ENCODE results near the gene TSPAN14. TPM values are rescaled to one million over a fixed set of nuclear protein-coding genes. Genes with fewer than 3 reads are reported as not detected.

TSPAN14 gene
- total RNA-seq, 2 donors from 2014 or later = 121 to 123 TPM

DNA sequence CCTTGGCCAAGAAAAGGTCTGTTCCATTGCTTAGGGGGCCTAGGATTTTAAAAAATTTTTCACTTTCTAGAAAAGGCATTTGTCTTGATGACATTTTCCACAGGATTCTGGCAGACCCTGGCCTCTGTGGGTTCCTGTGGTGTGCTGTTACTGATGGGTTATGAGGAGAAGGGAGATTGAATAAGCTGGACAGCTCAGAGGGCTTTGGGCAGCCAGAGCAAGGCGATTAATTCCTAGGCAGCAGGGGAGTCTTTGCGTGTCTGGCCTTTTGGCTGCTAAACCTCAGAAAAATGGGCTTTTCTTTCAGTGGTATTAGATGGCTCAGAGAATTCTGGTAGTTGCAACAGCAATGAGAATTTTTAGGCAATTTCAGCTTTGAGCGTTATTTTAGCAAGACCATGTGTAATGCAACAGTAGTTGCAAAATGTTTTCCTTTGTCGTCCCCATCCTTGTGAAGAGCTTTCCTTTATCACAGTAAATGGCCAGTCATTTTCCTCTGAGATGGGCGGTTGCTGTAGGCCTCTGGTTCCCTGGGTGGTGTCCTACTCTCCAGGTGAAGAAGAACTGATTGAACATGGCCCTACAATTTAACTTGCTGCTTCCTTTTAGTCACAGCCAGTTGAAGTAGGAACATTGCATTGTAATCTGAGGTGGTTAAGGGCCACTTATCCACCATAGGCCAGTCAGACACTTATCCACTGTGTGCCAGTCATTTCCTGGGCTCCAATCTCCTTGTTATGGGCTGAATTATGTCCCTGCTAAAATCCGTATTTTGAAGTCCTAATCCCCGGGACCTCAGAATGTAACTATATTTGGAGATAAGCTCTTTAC, 126.7 kb downstream of the TSPAN14 start:
- Histone ChIP-seq H3K27ac (ENCODE audit: low read depth, low read length) (no peak overlapping the region), H3K9me3 (ENCODE audit: control insufficient read depth, low read length) (no peaks in the 10 kb centered on the region), H3K27me3 (ENCODE audit: control insufficient read depth, insufficient read depth, low read length, poor library complexity, severe bottlenecking) (no peaks in the 10 kb centered on the region), H3K4me3 (ENCODE audit: low read length) (no peak overlapping the region), H3K36me3 (ENCODE audit: control insufficient read depth, insufficient read depth, low read length) (no peaks in the 10 kb centered on the region), H3K4me1 (ENCODE audit: control insufficient read depth, insufficient read depth, low read length) (no peaks in the 10 kb centered on the region), H3K9ac (ENCODE audit: extremely low read depth, low read length, poor library complexity, severe bottlenecking) (no peak overlapping the region)
- no peak overlapping the region for H3K4me3 Mint-ChIP-seq
- no peak overlapping the region for H3K27ac Mint-ChIP-seq
- TF ChIP-seq, protein P1, sequence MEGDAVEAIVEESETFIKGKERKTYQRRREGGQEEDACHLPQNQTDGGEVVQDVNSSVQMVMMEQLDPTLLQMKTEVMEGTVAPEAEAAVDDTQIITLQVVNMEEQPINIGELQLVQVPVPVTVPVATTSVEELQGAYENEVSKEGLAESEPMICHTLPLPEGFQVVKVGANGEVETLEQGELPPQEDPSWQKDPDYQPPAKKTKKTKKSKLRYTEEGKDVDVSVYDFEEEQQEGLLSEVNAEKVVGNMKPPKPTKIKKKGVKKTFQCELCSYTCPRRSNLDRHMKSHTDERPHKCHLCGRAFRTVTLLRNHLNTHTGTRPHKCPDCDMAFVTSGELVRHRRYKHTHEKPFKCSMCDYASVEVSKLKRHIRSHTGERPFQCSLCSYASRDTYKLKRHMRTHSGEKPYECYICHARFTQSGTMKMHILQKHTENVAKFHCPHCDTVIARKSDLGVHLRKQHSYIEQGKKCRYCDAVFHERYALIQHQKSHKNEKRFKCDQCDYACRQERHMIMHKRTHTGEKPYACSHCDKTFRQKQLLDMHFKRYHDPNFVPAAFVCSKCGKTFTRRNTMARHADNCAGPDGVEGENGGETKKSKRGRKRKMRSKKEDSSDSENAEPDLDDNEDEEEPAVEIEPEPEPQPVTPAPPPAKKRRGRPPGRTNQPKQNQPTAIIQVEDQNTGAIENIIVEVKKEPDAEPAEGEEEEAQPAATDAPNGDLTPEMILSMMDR (conservative IDR thresholded peaks at IDR 0.05) = no peak
- DNase-seq = no peak
- H3K27me3 Mint-ChIP-seq (ENCODE audit: insufficient read depth) = no peaks in the 10 kb centered on the region
- WGBS, 2 experiments (ENCODE audit: insufficient coverage in 1 of 2, insufficient read length in 1 of 2) = 92 to 95% methylated on average over 6 to 7 of the region's 7 CpGs
- H3K4me1 Mint-ChIP-seq = no peaks in the 10 kb centered on the region
- H3K9me3 Mint-ChIP-seq = peaks cover 3% of the 10 kb centered on the region
- no peaks in the 10 kb centered on the region for H3K36me3 Mint-ChIP-seq (ENCODE audit: low read depth)

DNA sequence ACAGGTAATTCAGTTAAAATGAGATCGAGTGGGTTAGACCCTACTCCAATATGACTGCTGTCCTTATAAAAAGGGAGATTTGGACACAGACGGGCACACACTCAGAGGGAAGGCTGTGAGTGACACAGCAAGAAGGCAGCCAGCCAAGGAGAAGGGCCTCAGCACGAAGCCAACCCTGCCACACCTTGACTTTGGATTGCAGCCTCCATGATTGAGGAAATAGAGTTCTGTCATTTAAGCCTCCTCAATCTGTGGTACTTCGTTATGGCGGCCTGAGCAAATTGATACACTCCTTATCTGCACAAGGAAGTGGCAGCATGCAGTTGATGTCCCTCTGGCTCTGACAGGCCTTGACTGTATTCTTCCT, 127.3 kb downstream of the TSPAN14 start:
- H3K4me3 ChIP-seq (ENCODE audit: low read length) = no peak overlapping the region
- Mint-ChIP-seq H3K36me3 (ENCODE audit: low read depth) (no peaks in the 10 kb centered on the region), H3K27ac (no peak overlapping the region), H3K4me3 (no peak overlapping the region), H3K9me3 (peaks cover 5% of the 10 kb centered on the region), H3K27me3 (ENCODE audit: insufficient read depth) (no peaks in the 10 kb centered on the region), H3K4me1 (no peaks in the 10 kb centered on the region)
- no peak overlapping the region for H3K27ac ChIP-seq (ENCODE audit: low read depth, low read length)
- TF ChIP-seq, protein P1 (conservative IDR thresholded peaks at IDR 0.05) = no peak
- DNase-seq = no peak
- H3K9ac ChIP-seq (ENCODE audit: extremely low read depth, low read length, poor library complexity, severe bottlenecking) = no peak overlapping the region
- H3K27me3 ChIP-seq (ENCODE audit: control insufficient read depth, insufficient read depth, low read length, poor library complexity, severe bottlenecking) = no peaks in the 10 kb centered on the region
- no peaks in the 10 kb centered on the region for H3K36me3 ChIP-seq (ENCODE audit: control insufficient read depth, insufficient read depth, low read length)
- no peaks in the 10 kb centered on the region for H3K4me1 ChIP-seq (ENCODE audit: control insufficient read depth, insufficient read depth, low read length)
- 77 to 90% methylated on average over 5 of the region's 5 CpGs for WGBS, 2 experiments (ENCODE audit: insufficient coverage in 1 of 2, insufficient read length in 1 of 2)
- H3K9me3 ChIP-seq (ENCODE audit: control insufficient read depth, low read length) = no peaks in the 10 kb centered on the region

DNA sequence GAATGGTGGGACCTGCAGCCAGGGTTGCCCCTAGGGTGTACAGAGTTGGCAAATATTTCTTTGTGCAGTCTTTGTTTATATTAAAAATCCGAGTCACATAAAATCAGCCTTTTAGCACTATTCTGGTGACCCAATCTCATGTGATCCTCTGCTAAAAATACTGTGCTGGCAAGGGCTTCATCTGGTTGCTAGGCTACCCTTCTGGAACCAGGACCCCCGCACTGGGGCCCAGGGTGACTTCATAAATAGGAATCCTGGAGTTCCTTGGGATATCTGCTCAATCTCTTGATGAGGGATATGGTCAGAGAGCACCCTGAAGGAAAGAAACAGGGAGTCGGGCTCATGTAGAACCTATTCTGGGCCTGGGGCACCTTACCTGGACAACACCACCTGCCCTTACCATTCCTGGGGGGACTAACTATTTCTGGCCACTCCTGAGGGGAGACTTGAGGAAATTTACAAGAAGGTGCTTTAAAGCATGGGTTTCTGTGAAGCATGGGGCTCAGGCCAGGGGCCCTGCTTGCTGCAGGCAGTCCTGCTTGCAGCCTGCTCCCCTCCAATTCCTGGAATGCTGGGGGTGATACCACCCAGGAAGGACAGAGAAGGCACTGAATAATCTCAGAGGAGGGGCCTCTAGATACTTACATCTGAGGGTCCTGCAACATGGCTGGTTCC, 128.3 kb downstream of the TSPAN14 start:
- DNase-seq = no peak
- Mint-ChIP-seq H3K27ac (no peak overlapping the region), H3K4me3 (no peak overlapping the region), H3K36me3 (ENCODE audit: low read depth) (no peaks in the 10 kb centered on the region), H3K9me3 (peaks cover 7% of the 10 kb centered on the region), H3K4me1 (no peaks in the 10 kb centered on the region), H3K27me3 (ENCODE audit: insufficient read depth) (peaks cover 3% of the 10 kb centered on the region)
- Histone ChIP-seq H3K36me3 (ENCODE audit: control insufficient read depth, insufficient read depth, low read length) (no peaks in the 10 kb centered on the region), H3K27me3 (ENCODE audit: control insufficient read depth, insufficient read depth, low read length, poor library complexity, severe bottlenecking) (no peaks in the 10 kb centered on the region), H3K4me3 (ENCODE audit: low read length) (no peak overlapping the region), H3K27ac (ENCODE audit: low read depth, low read length) (no peak overlapping the region), H3K9ac (ENCODE audit: extremely low read depth, low read length, poor library complexity, severe bottlenecking) (no peak overlapping the region), H3K4me1 (ENCODE audit: control insufficient read depth, insufficient read depth, low read length) (no peaks in the 10 kb centered on the region), H3K9me3 (ENCODE audit: control insufficient read depth, low read length) (peaks cover 2% of the 10 kb centered on the region)
- WGBS, 2 experiments (ENCODE audit: insufficient coverage in 1 of 2, insufficient read length in 1 of 2) = 83 to 92% methylated on average over 2 to 3 of the region's 3 CpGs
- TF ChIP-seq, protein P1 (conservative IDR thresholded peaks at IDR 0.05) = no peak

Other genes starting within 250 kb of the TSPAN14 start
- gene ANXA11, start 248.8 kb upstream of the TSPAN14 start, total RNA-seq = 100 to 1,000 TPM; 104 to 134 TPM
- gene MAT1A, start 164.7 kb upstream of the TSPAN14 start, total RNA-seq = under 1 TPM; 0.53 to 0.58 TPM
- 1 to 10 TPM in 1 of 2 donors, under 1 TPM in 1; 0.55 to 1.3 TPM for gene DYDC1, start 97.6 kb upstream of the TSPAN14 start, total RNA-seq
- 1 to 10 TPM; 1.9 to 5.3 TPM for gene DYDC2, start 97.5 kb upstream of the TSPAN14 start, total RNA-seq
- gene PRXL2A, start 45.8 kb upstream of the TSPAN14 start, total RNA-seq = 100 to 1,000 TPM; 101 to 127 TPM
- under 1 TPM in 1 of 2 donors, not detected in 1; 0.13 TPM for gene SH2D4B, start 83.6 kb downstream of the TSPAN14 start, total RNA-seq